Measurements from ENCODE around the gene CHRNA7.
"Not testable (repeated sequence)": the region's sequence is repeated elsewhere in the genome, so short reads cannot be mapped to it uniquely, and the experiment has no call there.

- TF ChIP-seq, protein P1, sequence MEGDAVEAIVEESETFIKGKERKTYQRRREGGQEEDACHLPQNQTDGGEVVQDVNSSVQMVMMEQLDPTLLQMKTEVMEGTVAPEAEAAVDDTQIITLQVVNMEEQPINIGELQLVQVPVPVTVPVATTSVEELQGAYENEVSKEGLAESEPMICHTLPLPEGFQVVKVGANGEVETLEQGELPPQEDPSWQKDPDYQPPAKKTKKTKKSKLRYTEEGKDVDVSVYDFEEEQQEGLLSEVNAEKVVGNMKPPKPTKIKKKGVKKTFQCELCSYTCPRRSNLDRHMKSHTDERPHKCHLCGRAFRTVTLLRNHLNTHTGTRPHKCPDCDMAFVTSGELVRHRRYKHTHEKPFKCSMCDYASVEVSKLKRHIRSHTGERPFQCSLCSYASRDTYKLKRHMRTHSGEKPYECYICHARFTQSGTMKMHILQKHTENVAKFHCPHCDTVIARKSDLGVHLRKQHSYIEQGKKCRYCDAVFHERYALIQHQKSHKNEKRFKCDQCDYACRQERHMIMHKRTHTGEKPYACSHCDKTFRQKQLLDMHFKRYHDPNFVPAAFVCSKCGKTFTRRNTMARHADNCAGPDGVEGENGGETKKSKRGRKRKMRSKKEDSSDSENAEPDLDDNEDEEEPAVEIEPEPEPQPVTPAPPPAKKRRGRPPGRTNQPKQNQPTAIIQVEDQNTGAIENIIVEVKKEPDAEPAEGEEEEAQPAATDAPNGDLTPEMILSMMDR (IDR thresholded peaks at IDR 0.05; ENCODE audit: insufficient read depth, low read depth, low read length): not testable (repeated sequence)
- not testable (repeated sequence) for TF ChIP-seq EZH2 (IDR thresholded peaks at IDR 0.05; ENCODE audit: insufficient read depth, low read length)
Measured at GRCh38 chr15:32153868-32154623, 123.7 kb downstream of the CHRNA7 start.
